Erythroblast (primary cell): ENCODE measurements around the gene TTC33.

Source experiments
- GATA1 ChIP-seq: IDR thresholded peaks from 2 replicates; pipeline ENCODE4 v1.6.1; 2011; ENCODE audit warnings: low read depth, mild to moderate bottlenecking, control low read depth, low read length, moderate library complexity
- POLR2A ChIP-seq: IDR thresholded peaks from 2 replicates; pipeline ENCODE4 v1.6.1; 2011; ENCODE audit warnings: mild to moderate bottlenecking, low read length

- TF ChIP-seq POLR2A (no peak), GATA1 (no peak)
Observed at GRCh38 chr5:40675396-40676133, 80.2 kb downstream of the TTC33 start.
